ENCODE measurements around the gene ZNF682.
"Not testable (repeated sequence)": the region's sequence is repeated elsewhere in the genome, so short reads cannot be mapped to it uniquely, and the experiment has no call there.

- TF ChIP-seq CTCF, POLR2A (IDR thresholded peaks at IDR 0.05): not testable (repeated sequence)
Observed at GRCh38 chr19:20045742-20046141, 6.4 kb upstream of the ZNF682 start.
